Upper lobe of left lung (tissue), 4 donors: ENCODE results near the gene FAM47E.

Source experiments
- EP300 ChIP-seq, 4 donors: sonication (generic); formaldehyde crosslinking; IDR thresholded peaks; one replicate each; pipeline ENCODE4 v1.5.1; 2017; ENCODE audit warnings: antibody characterized with exemption in 4 of 4, control low read depth in 2 of 4
- POLR2A ChIP-seq, 4 donors: fragments of 450-650 bp; IDR thresholded peaks; one replicate each; pipeline ENCODE4 v1.5.1; 2016 to 2017; ENCODE audit warnings: antibody characterized with exemption in 4 of 4, mild to moderate bottlenecking in 2 of 4
- POLR2AphosphoS5 ChIP-seq, 2 donors: sonication (generic); formaldehyde crosslinking; IDR thresholded peaks; one replicate each; pipeline ENCODE4 v1.5.1; 2017; ENCODE audit warnings: antibody characterized with exemption in 2 of 2
- TF ChIP-seq, protein P1 (sequence below), 6 experiments: fragments of 450-650 bp in 4 of 6; fragments of 200-600 bp in 2 of 6; sonication (generic) in 2 of 6; IDR thresholded peaks; one replicate each; pipeline ENCODE4 v1.5.1; 2016 to 2019; ENCODE audit warnings: antibody characterized with exemption in 6 of 6

DNA sequence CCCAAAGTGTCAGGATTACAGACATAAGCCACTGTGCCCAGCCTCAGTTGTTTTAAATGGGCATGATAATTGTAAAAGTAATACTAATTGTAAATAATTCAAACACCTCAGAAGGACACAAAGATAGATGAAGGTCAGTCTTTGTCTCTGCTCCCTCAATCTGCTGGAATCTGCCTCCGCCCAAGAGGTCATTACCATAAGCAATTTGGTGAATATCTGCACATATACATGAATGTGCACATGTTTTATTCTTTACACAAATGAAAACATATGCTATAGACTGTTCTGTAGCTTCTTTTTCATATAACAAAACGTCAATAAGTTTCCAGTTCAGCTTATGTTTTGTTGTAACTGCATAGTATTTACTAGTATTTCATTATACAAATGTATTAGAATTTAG lies 62.0 kb downstream of the FAM47E start:
- TF ChIP-seq POLR2A (IDR thresholded peaks at IDR 0.05) (no peak), EP300 (IDR thresholded peaks at IDR 0.05) (no peak), POLR2AphosphoS5 (IDR thresholded peaks at IDR 0.05) (no peak)
- TF ChIP-seq, protein P1, sequence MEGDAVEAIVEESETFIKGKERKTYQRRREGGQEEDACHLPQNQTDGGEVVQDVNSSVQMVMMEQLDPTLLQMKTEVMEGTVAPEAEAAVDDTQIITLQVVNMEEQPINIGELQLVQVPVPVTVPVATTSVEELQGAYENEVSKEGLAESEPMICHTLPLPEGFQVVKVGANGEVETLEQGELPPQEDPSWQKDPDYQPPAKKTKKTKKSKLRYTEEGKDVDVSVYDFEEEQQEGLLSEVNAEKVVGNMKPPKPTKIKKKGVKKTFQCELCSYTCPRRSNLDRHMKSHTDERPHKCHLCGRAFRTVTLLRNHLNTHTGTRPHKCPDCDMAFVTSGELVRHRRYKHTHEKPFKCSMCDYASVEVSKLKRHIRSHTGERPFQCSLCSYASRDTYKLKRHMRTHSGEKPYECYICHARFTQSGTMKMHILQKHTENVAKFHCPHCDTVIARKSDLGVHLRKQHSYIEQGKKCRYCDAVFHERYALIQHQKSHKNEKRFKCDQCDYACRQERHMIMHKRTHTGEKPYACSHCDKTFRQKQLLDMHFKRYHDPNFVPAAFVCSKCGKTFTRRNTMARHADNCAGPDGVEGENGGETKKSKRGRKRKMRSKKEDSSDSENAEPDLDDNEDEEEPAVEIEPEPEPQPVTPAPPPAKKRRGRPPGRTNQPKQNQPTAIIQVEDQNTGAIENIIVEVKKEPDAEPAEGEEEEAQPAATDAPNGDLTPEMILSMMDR (IDR thresholded peaks at IDR 0.05), result no peak
